HL-60 (cell line): Measurements from ENCODE around the gene SHC2.

Experiments used
- DNase-seq, 2 experiments: peaks; one replicate each; pipeline ENCODE4 v3.0.0-alpha.2; 2010 to 2020; ENCODE audit warnings: low read depth in 1 of 2, low spot score in 1 of 2
- H3K27ac ChIP-seq: fragments of 250-450 bp; sonication (Bioruptor Pico); replicated peaks from 2 replicates; pipeline ENCODE4 v1.5.1; 2020; ENCODE audit warnings: mild to moderate bottlenecking, moderate library complexity
- H3K27me3 ChIP-seq: fragments of 250-450 bp; sonication (Bioruptor Pico); 2 replicates; pipeline ENCODE4 v1.5.1; 2021; ENCODE audit warnings: mild to moderate bottlenecking, moderate library complexity; ENCODE audit not compliant: insufficient read depth, poor library complexity, severe bottlenecking
- H3K4me3 ChIP-seq: replicated peaks from 2 replicates; pipeline ENCODE4 v1.5.1; 2011; ENCODE audit warnings: mild to moderate bottlenecking, control low read depth, low read length; ENCODE audit not compliant: insufficient read depth
- CTCF ChIP-seq: IDR thresholded peaks from one replicate; pipeline ENCODE4 v1.5.1; 2011; ENCODE audit warnings: low read length, control low read depth, inconsistent platforms; ENCODE audit not compliant: insufficient read depth
- GABPA ChIP-seq: IDR thresholded peaks from 2 replicates; pipeline ENCODE4 v1.6.1; 2012; ENCODE audit warnings: low read depth
- POLR2AphosphoS5 ChIP-seq: IDR thresholded peaks from 2 replicates; pipeline ENCODE4 v1.6.1; 2012; ENCODE audit warnings: low read depth
- REST ChIP-seq: IDR thresholded peaks from 2 replicates; pipeline ENCODE4 v1.6.1; 2012; ENCODE audit warnings: low read depth; ENCODE audit not compliant: insufficient replicate concordance
- SPI1 ChIP-seq: IDR thresholded peaks from 2 replicates; pipeline ENCODE4 v1.6.1; 2012; ENCODE audit warnings: low read depth, mild to moderate bottlenecking, borderline replicate concordance

The SHC2 gene

GRCh38 chr19:435056-435706 is 25.7 kb downstream of the SHC2 start:
- no peak for TF ChIP-seq CTCF
- no peak for TF ChIP-seq REST
- TF ChIP-seq SPI1, result no peak
- no peak for TF ChIP-seq GABPA
- TF ChIP-seq POLR2AphosphoS5, result no peak
- no peak overlapping the region for H3K4me3 ChIP-seq
- no peaks in the 10 kb centered on the region for H3K27me3 ChIP-seq
- no peak for DNase-seq
- no peak overlapping the region for H3K27ac ChIP-seq

- no peak for DNase-seq
- TF ChIP-seq GABPA, result no peak
- TF ChIP-seq POLR2AphosphoS5, result no peak
- TF ChIP-seq REST, result no peak
- TF ChIP-seq CTCF, result no peak
- TF ChIP-seq SPI1, result no peak
- no peak overlapping the region for H3K4me3 ChIP-seq
- no peak overlapping the region for H3K27ac ChIP-seq
- H3K27me3 ChIP-seq, result no peaks in the 10 kb centered on the region
These were observed 26.5 kb downstream of the SHC2 start for GRCh38 chr19:434152-434960.

- H3K27ac ChIP-seq, result no peak overlapping the region
- DNase-seq, result no peak
- no peak overlapping the region for H3K4me3 ChIP-seq
- no peak for TF ChIP-seq POLR2AphosphoS5
- no peak for TF ChIP-seq REST
- TF ChIP-seq CTCF, result no peak
- no peak for TF ChIP-seq GABPA
- TF ChIP-seq SPI1, result no peak
- H3K27me3 ChIP-seq, result no peaks in the 10 kb centered on the region
These were observed 30.1 kb downstream of the SHC2 start for GRCh38 chr19:430701-431100.
